Body of pancreas (tissue), 4 donors: ENCODE results near the gene TTLL11. TPM values are rescaled to one million over a fixed set of nuclear protein-coding genes. Genes with fewer than 3 reads are reported as not detected.

Experiments used
- ATAC-seq: fragments of 150-250 bp; one replicate; pipeline ENCODE4 v1.9.1; 2016
- DNase-seq, 4 donors: peaks; one replicate each; pipeline ENCODE4 v3.0.0-alpha.2; 2019
- H3K27ac ChIP-seq, 4 donors: fragments of 200-600 bp; sonication (generic); 1 replicate in 3 of 4; 2 replicates in 1 of 4; pipeline versions ENCODE4 v1.5.1 to v1.6.1; 2016 to 2019; ENCODE audit warnings: mild to moderate bottlenecking in 1 of 4, mixed read lengths in 1 of 4, moderate library complexity in 1 of 4
- H3K27me3 ChIP-seq, 2 donors: fragments of 200-600 bp; sonication (generic); one replicate each; pipeline ENCODE4 v1.6.0; 2016; ENCODE audit warnings: mild to moderate bottlenecking in 1 of 2
- H3K36me3 ChIP-seq, 2 donors: fragments of 200-600 bp; sonication (generic); replicated peaks in 1 of 2; 2 replicates each; pipeline ENCODE4 v1.5.1; 2016; ENCODE audit warnings: low read depth in 2 of 2; ENCODE audit not compliant: insufficient read depth in 1 of 2
- H3K4me1 ChIP-seq: fragments of 200-600 bp; sonication (generic); one replicate; pipeline ENCODE4 v1.6.0; 2016
- H3K4me3 ChIP-seq, 2 donors: fragments of 200-600 bp; sonication (generic); 1 replicate in 1 of 2; 2 replicates in 1 of 2; pipeline ENCODE4 v1.5.1; 2016 to 2019
- H3K9me3 ChIP-seq, 3 donors: fragments of 200-600 bp; sonication (generic); 1 replicate in 2 of 3; 2 replicates in 1 of 3; pipeline ENCODE4 v1.5.1; 2016
- CTCF ChIP-seq, 7 experiments: fragments of 450-650 bp in 4 of 7; fragments of 200-600 bp in 3 of 7; sonication (generic) in 3 of 7; IDR thresholded peaks; one replicate each; pipeline ENCODE4 v1.5.1; 2016 to 2019; ENCODE audit warnings: antibody characterized with exemption in 7 of 7
- POLR2A ChIP-seq, 3 donors: fragments of 450-650 bp; IDR thresholded peaks; one replicate each; pipeline ENCODE4 v1.6.1; 2016; ENCODE audit warnings: antibody characterized with exemption in 3 of 3, mild to moderate bottlenecking in 2 of 3
- WGBS, 2 donors: methylation state at CpG; one replicate each; pipeline ENCODE4 v1.1.5; 2017; 5-methylcytosine and 5-hydroxymethylcytosine counted together
- intact Hi-C: fragments of 100-400 bp; cut with DNase I; formaldehyde crosslinking; loops from one replicate; pipeline ENCODE4 v1.15.1; 2023
- total RNA-seq, 2 donors: library from RNA; depleted of rRNA; stranded (reverse); fragments of >200 nt; gene quantifications; one replicate each; pipeline ENCODE4 v1.1.0, GENCODE V29; 2016

The TTLL11 gene
- total RNA-seq, 2 donors from 2014 or later, result 14.5 to 16.8 TPM

GRCh38 chr9:122029898-122030297 is 63.2 kb downstream of the TTLL11 start:
- DNase-seq (no peak), ATAC-seq (no peak)
- no peak for TF ChIP-seq POLR2A (IDR thresholded peaks at IDR 0.05)
- no peak for TF ChIP-seq CTCF (IDR thresholded peaks at IDR 0.05)
- Histone ChIP-seq H3K4me1 (peaks cover 6% of the 10 kb centered on the region), H3K4me3 (no peak overlapping the region), H3K27ac (no peak overlapping the region), H3K36me3 (no peaks in the 10 kb centered on the region), H3K27me3 (no peaks in the 10 kb centered on the region), H3K9me3 (no peaks in the 10 kb centered on the region)
- intact Hi-C loops, result no loop called here
- 93 to 100% methylated on average over 3 of the region's 3 CpGs for WGBS, 2 donors

GRCh38 chr9:122028089-122028488 is 65.0 kb downstream of the TTLL11 start:
- H3K4me3 ChIP-seq, result no peak overlapping the region
- TF ChIP-seq CTCF (IDR thresholded peaks at IDR 0.05) (no peak), POLR2A (IDR thresholded peaks at IDR 0.05) (no peak)
- ATAC-seq, result no peak
- WGBS, 2 donors, result 81 to 95% methylated on average over 1 of the region's 1 CpG
- intact Hi-C loops, result no loop called here
- no peaks in the 10 kb centered on the region for H3K27me3 ChIP-seq
- H3K4me1 ChIP-seq, result peaks cover 6% of the 10 kb centered on the region
- H3K9me3 ChIP-seq, result peaks cover 0 to 9% (median 0%) of the 10 kb centered on the region in 3 donors
- no peak for DNase-seq
- H3K36me3 ChIP-seq, result no peaks in the 10 kb centered on the region
- H3K27ac ChIP-seq, result no peak overlapping the region

- 50 to 66% methylated on average over 2 of the region's 2 CpGs for WGBS, 2 donors
- intact Hi-C loops, result no loop called here
- H3K4me3 ChIP-seq, result no peak overlapping the region
- H3K27ac ChIP-seq, result no peak overlapping the region
- H3K27me3 ChIP-seq, result no peaks in the 10 kb centered on the region
- no peak for ATAC-seq
- no peaks in the 10 kb centered on the region for H3K4me1 ChIP-seq
- no peak for DNase-seq
- TF ChIP-seq CTCF (IDR thresholded peaks at IDR 0.05), result no peak
- TF ChIP-seq POLR2A (IDR thresholded peaks at IDR 0.05), result no peak
- H3K9me3 ChIP-seq, result peaks cover 0 to 9% (median 0%) of the 10 kb centered on the region in 3 donors
- H3K36me3 ChIP-seq, result no peaks in the 10 kb centered on the region
These were observed 72.7 kb downstream of the TTLL11 start for GRCh38 chr9:122020398-122020797.

GRCh38 chr9:122016744-122017143 is 76.4 kb downstream of the TTLL11 start:
- H3K27ac ChIP-seq, result no peak overlapping the region
- no peaks in the 10 kb centered on the region for H3K27me3 ChIP-seq
- no peaks in the 10 kb centered on the region for H3K36me3 ChIP-seq
- DNase-seq (no peak), ATAC-seq (no peak)
- H3K4me3 ChIP-seq, result no peak overlapping the region
- no peaks in the 10 kb centered on the region for H3K4me1 ChIP-seq
- intact Hi-C loops, result no loop called here
- peak in 3 of 7 experiments; percentile 7 to 14 (median 10) for TF ChIP-seq CTCF (IDR thresholded peaks at IDR 0.05)
- no peak for TF ChIP-seq POLR2A (IDR thresholded peaks at IDR 0.05)
- no peaks in the 10 kb centered on the region for H3K9me3 ChIP-seq
- 57 to 76% methylated on average over 6 of the region's 6 CpGs for WGBS, 2 donors

GRCh38 chr9:122016309-122016708 is 76.8 kb downstream of the TTLL11 start:
- no peak overlapping the region for H3K4me3 ChIP-seq
- ATAC-seq, result no peak
- no peaks in the 10 kb centered on the region for H3K36me3 ChIP-seq
- H3K4me1 ChIP-seq, result no peaks in the 10 kb centered on the region
- TF ChIP-seq CTCF (IDR thresholded peaks at IDR 0.05) (no peak), POLR2A (IDR thresholded peaks at IDR 0.05) (no peak)
- H3K27ac ChIP-seq, result no peak overlapping the region
- 72 to 74% methylated on average over 7 of the region's 7 CpGs for WGBS, 2 donors
- H3K27me3 ChIP-seq, result no peaks in the 10 kb centered on the region
- no peaks in the 10 kb centered on the region for H3K9me3 ChIP-seq
- DNase-seq, result no peak
- intact Hi-C loops, result no loop called here
